HG02759 (cell line): ENCODE measurements around the gene TIFAB.

ENCODE experiments used
- ATAC-seq: cut with Tn5 transposase; IDR thresholded peaks from one replicate; pipeline ENCODE4 v1.9.1; 2021; ENCODE audit warnings: mild to moderate bottlenecking, moderate library complexity; ENCODE audit not compliant: unreplicated experiment

TIFAB gene

DNA sequence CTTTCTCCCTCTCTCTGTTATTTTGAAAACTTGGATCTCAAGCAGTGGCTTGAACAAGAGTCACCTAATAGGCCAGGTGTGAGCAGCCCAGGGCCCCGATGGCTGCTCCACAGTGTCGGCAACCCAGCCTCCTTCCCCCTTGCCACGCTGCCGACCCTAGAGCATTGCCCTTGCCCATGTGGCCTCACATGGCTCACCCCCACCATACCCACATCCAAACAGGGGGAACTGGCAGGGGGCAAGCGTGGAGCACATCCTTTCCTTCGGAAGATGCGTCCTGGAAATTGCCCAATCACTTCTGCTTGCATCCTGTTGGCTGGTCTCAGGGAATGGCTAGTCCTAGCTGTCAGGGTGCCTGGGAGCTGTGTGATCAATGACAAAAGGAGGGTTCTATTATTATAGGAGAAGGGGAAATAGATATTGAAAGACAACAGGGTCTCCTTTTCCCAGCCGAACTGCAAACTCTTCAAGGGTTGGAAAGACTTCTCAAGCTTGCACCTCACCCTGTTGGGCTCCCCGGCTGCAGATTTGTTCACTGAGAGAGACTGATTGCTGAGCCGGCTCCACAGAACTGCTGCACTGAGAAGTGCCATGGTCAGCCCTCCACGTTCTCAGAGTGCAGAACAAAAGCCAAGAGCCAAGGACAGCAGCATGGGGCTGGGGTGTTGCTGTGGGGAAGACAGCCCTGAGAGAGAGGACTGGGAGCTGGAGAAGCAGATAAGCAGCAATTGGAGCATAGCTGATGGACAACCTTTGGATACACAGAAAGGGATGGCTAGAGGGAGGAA, 8.3 kb upstream of the TIFAB start:
- no peak for ATAC-seq

DNA sequence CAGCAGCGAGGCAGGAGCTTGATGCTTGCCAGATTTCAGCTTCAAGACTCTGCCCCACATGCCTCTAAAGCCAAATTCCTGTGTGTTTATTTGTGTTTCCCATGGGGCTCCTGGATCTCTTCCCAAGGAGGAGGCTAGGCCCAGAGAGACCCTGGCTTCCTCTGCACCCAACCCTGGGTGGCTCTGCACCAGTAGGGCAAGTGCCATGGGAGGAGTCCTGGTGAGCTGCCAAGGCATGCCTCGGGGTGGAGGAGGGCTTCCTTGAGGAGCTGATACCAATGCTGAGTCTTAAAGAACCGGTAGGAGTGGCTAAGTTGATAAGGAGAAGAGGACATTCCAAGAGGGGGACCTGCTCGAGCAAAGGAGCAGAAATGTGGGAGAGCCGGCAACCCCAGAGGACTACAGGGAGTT, 6.8 kb upstream of the TIFAB start:
- no peak for ATAC-seq

DNA sequence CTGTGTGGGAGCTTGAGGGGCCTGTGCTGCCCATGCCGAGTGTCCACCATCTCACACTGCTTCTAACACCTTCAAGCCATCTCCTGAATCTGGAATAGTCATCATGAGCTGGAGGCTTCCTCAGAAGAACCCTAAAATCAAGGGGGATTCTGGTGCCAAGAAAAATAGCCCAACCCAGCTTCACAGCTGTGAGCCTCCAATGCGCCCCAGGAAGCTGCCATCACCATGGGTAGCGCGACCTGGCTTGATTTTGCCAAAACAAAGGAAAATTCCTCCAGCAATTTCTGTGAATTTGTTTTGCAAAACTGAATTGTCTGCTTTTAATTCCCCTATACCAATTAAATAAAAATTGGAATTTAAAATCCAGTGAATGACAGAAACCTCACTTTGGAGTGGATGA, 6.2 kb upstream of the TIFAB start:
- ATAC-seq: no peak

DNA sequence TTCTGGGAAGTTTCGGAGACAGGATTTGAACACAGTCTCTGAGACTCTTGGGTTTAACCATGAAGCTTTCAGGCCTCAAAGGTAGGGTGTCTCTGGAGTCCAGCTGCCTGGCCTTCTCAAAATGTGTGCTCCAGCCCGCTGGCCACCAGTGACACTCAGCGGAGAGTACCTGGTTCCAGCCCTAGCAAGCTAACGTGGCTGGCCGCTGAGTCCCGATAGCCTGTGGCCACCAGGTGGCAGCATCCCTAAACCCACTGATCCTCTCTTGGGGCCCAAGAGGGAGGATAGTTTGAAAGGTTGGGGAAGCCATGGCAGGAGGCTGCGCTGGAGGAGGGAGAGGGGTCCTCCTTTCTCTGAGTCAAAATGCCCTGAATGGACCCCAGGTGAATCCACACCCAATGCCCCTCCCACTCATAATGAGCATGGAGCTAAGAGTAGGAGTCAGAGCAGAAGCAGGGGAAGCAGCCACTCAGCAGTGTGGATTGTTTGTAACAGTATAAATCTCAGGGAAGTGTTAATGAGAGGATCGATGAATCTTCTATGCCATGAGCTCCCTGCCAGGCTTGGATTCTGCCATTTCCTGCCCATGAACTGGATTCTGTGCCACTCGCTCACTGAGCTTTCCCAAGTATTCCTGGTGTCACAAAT, 5.4 kb upstream of the TIFAB start:
- peak; percentile 52 for ATAC-seq

DNA sequence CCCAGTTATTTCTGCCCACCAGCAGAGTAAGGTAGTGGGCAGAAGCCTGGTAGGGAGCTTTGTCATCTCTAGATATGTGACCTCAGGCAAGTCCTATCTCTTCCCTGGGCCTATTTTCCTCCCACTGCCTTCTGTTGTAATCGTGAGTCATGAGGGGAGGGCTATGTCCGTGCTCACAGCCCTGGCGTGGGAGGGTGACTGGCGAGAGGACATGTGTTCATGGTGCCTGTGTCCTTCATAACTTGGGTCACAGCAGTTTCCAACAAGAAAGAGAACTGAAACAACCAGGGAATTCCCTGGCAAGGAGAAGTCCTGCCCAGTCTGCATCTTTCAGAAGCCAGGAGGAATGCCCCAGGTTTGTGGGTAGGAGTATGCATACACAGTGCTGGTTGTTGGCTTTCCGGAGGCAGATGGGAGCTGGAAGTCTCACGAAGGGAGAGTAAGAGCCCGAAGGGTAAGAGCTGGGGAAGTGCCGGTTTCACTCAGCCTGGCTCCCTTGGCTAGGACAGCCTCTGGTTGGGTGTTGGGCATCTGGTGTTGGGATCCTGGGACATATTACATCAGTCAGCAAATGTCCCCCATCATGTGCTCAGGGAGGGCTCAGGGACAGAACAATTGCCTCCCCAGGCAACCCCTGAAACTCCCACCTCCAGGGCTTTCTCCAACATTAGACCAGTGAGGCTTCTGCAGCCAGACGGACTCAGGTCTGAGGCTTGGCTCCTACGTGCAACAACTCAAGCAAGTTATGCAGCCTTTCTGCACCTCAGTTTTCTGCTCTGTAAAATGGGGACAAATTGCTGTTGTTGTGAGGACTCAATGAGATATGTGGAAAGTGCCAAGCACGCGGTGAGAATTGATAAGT, 4.3 kb upstream of the TIFAB start:
- peak; percentile 74 for ATAC-seq

DNA sequence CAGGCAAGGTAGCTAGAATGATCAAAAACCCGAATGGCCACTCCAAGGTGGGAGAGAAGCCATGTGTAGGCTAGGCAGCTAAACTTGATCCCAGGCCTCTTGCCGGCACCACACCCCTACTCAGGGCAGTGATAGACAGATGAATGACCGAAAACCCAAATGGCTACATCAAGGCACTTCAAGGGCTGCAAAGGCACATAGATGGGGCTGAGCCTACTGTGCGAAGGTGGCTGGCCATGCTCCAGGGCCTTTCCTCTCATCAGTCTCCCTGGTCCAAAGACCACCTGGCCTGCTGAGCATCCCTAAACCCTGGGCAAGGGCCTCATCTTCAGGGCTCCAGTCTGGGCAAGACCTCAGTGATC, 3.7 kb upstream of the TIFAB start:
- no peak for ATAC-seq

DNA sequence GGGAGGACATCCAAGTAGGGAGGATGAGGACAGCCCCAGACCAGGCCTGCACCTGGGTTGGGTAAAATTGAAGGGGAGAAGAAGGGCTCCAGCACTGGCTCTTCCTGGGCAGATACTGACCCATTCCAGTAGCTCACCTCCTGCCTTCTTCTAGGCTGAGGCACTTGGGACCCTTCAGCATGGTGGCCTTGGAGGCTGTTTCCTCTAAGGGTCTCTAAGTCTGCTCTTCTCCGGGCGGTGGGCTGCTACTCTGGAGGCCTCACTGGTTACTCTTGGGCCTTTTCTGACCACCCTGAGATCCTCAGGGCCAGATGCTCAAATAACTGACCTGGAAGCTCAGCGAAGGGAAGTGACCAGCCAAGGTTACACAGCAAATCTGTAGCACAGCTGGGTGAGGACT, 2.8 kb upstream of the TIFAB start:
- ATAC-seq: no peak

DNA sequence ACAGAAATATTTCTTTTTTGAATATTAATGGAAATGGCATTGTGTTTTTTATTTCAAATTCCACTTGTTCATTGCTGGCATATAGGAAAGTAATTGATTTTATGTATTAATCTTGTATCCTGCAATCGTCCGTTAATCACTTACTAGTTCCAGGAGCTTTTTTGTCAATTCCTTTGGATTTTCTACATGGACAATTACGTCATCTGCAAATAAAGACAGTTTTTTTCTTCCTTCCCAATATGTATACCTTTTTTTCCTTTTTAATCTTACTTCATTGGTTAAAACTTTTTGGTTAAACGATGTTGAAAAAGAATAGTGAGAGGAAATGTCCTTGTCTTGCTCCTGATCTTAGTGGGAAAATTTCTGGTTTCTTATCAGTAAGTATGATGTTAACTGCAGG, 1.5 kb upstream of the TIFAB start:
- ATAC-seq: no peak

DNA sequence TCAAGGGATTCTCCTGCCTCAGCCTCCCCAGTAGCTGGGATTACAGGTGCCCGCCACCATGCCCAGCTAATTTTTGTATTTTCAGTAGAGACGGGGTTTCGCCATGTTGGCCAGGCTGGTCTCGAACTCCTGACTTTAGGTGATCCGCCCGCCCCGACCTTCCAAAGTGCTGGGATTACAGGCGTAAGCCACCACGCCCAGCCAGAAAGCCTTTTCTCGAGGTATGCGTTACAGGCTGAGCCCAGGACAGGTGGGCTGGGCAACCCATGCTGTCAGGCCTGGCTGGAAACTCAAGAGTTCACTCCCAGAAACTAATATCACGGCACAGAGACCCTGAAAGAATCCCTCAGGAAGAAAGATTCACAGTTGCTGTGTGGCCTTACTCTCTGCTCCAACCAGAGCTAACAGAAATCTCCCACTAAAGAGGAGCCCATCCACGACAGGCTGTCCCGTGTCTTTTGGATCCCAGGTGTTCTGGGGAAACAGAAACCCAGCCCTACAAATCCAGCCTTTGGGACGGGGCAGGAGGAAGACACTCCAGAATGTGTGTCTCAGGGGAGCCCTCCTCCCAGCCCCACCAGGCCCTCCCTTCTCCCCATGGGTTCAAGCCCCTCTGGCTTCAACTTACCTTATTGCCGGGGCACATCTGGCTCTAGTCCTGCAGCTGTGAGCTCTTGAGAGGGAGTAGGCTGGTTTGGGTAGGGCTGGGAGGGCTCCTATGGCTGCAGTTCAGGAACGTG, 400 bp downstream of the TIFAB start:
- ATAC-seq: no peak

DNA sequence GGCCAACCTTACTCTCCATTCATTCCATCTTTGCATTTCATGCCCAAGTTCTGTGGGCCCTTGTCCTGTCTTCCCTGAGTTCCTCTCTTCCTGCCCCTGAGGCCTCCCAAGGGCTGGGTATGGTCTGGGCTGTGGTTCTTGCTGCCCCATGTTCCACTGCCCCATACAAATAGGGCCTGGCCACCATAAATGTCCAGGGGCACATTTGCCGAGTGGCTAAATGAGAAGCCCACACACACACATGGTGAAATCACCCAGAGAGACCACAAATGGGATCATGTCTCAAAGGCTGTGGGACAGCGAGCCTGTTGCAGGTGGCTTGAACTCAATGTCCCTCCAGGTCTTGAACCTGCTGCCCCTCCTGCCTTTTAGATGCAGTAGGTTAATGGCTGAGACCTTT, 1.2 kb downstream of the TIFAB start:
- ATAC-seq: no peak

DNA sequence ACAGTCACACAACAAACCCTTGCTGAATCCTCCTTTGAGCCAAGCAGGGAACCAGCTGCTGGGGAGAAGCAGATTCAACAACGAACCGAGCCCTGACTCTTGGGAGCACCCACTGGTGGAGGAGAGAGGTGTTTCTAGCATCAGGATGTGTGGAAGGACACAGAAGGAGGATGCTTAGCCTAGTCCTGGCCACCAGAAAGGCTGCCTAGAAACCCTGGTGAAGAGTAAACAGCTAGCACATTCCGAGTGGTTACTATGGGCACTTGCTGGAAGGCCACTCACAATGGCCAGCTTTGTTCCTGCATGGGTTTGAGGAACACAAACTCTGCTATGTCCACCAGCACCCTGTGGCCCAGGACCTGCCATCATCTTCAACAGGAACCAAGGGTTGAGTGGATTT, 1.8 kb downstream of the TIFAB start:
- no peak for ATAC-seq

DNA sequence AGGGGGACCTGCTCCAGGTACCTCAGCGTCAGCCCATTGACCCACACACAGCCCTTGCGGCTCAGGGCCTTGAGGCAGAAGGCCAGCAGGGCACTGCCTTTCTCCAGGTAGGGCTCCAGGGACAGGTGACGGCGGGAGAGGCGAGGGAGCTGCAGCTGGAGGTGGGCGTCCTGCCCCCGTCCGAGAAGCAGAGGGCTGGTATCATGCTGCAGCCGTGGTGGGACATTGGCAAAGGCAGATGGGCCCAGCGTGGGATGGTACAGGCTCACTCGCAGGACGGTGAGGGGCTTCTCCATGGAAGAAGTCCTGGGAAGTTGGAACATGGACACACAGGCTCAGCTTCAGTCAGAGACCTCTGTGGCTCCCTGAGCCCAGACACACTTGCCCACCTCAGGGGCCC, 2.5 kb downstream of the TIFAB start:
- ATAC-seq: no peak

DNA sequence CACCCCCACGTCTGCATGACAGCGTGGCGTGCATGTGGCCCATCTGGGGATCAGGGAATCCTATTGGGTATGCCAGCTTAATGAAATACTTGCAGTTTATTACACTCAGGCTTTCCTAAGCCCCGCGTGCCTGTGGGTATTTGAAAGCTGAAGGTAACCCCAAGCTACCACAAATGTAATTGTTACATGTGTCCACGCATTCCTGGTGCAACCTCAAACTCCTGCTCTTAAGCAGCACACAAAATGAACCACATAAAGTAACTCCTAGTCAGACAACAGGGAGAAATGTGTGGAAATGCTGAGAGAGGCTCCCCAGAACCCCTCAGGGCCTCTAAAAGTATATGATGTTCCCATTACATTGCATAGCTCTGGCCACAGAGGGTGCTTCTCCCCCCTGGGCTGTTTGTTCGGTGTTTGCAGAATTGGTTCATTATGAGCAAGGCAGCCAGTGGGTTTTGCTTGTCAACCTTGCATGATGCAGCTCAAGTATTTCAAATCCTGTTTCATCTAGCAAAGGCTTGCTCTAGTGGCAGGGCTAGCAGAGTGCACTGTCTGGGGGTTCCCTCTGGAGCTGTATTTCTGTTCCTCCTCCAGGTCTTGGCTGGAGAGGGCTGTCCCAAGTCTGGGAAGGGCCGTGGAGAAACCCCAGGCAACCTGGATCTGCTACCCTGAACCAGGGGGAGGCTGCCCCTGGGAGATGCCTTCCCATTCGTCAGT, 3.2 kb downstream of the TIFAB start:
- ATAC-seq: no peak

DNA sequence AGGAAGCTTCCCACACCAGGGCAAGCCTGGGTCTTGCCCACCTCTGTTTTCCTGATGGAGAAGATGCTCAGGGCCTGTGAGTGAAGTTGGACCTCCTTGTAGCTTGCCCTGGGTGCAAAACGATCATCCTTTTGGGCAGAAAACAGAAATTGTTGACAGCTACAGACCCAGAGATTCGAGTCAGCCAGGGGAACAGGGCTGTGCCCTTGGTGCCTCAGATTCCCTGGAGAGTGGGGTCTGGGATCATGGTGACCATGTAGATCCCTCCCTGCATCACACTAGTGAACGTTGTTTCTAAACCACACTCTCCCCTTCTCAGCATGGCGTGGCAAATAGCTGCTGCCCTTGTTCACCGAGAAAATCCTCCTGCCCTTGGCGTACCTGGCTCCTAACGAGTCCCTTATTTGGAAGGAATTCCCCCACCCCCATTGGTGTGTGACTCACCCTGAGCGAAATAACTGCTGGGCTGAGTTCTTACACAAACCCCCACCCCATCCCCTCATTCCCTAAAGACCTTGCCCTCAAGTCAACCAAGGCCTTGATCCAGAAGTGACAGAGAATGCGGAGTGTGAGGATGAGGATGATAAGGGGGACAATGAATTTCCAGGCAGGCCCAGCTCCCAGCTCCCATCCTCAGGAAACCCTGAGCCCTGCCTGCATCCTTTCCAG, 3.9 kb downstream of the TIFAB start:
- no peak for ATAC-seq

DNA sequence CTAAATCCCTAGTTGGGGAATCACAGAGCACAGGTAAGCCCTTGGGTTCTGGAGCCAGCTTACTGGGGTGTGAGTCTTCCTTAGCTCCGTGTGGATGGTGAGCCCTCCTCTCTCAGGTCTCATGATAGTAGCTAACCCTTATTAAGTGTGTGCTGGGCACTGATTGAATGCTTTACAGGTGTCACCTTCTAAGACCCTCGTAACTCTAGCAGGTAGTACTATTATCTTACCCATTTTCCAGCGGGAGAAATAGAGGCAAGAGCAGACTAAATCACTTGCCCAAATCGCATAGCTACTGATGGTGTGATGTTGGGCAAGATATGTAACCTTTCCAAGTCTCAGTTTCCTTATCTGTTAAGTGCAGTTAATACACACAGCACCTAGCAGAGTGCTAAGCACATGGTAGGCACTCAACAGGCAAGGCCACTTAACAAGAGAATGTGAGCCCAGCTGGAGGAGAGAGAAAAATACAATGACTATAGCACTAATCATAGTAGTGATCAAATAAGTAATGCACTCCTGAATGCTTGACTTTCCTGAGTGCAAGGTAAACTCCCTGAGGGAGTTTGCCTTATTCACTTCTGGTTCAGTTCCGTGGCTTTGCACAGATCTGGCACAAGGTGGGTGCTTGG, 4.7 kb downstream of the TIFAB start, which contains the start of gene DCANP1:
TSS of gene DCANP1 (minus strand) at position 51 of the 632 bp plus-strand sequence. CDS start 240 bp downstream, outside the sequence.
- no peak for ATAC-seq

DNA sequence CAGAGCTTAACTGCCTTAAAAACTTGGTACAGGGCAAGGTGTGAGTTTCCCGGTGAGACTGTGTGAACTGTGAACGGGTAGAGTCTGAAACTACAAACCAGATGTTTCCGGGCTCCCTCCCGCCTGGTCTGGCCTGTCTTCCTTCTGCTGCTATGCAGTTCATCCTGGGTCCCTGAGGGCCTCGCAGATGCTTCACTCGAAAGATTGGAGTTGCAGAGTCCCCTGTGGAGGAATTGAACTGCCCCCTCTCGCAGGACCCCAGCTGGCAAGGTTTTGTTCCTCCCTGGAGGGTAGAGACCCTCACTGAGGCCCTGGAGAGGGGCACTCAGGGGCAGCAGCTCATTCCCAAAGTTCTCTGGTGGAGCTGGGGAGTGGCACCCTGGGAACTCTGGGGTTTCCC, 5.5 kb downstream of the TIFAB start:
- ATAC-seq: no peak

DNA sequence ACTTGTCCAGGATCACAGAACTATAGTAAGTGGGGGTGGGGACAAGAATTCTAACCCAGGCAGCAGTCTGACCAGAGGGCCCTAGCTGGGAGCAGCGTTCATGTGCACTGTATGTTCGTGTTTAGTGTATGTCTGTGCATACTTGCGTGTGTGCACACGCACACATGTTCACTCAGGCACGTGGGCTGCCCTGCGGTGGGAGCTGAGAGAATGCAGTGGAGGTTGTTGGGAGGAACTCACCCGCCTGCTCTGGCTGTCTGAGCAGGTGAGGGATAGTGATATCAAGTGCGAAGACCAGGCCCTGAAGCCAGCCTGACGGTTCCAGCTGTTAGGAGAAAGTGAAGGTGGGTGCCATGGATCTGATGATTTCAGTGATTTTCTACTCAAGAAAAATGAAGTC, 5.9 kb downstream of the TIFAB start:
- no peak for ATAC-seq

DNA sequence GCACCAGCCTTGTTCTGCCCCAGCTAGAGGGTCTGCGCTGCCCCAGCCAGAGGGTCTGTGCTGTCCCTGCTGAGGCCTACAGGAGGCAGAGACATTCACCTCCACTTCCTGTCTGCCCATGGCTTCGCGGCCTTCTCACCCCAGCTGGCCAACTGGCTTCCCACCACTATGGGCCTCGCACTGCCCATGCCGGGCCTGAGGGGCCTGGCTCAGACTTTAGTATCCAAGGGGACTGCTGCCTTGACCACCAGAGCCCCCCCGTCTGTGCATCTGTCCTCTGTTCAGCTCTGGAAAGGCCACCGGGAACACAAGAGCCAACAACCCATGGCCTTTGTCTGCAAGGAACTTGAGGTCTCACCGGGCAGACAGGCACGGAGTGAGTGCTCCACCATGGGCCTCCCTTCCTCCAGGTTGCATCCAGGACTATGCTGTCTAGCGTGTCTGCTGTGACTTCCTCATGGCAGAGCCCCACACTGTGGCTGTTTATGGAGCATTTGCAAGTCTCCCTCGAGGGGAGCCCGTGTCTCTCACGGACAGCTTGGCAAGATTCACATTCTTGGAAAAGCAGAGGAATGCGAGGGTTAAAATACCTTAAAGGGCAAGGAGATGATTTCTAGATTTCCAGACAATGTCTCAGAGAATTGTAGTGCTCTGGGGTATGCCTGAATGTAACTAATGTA, 6.7 kb downstream of the TIFAB start:
- ATAC-seq: no peak

DNA sequence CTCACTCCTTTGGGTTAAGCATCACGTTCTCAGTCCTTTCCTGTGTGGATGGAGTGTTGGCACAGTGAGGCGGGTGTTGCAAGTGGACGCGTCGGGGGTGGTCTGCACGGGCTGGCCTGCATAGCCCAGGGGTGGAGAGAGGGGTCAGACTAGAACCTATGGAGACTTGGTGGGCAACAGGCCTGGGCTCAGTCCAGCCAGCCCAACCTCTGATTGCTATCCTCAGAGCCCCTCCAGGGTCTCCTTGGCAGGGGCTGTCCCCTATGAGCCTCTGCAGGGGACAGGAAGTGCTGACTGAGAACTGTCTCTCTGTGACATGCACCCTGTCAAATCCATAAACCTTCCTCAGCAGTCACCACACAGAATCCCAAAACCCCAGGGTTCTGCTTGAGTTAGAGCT, 7.3 kb downstream of the TIFAB start:
- ATAC-seq: no peak
